GDM1 (cell line): ENCODE data around the gene STK35.

ENCODE experiments used
- DNase-seq: peaks from one replicate; lab custom pipeline; 2025; lab: John Stamatoyannopoulos, UW

Gene STK35

GRCh38 chr20:2104236-2104635 lies 2.6 kb downstream of the STK35 start:
- no peak for DNase-seq

- DNase-seq, result no peak
These were observed 6.9 kb downstream of the STK35 start for GRCh38 chr20:2108498-2108897.

- no peak for DNase-seq
These were observed 7.4 kb downstream of the STK35 start for GRCh38 chr20:2108987-2109386.

- no peak for DNase-seq
These were observed 8.0 kb downstream of the STK35 start for GRCh38 chr20:2109425-2110210.

- DNase-seq, result no peak
These were observed 11.3 kb downstream of the STK35 start for GRCh38 chr20:2112910-2113309.

GRCh38 chr20:2114127-2114959 lies 12.7 kb downstream of the STK35 start:
- no peak for DNase-seq

GRCh38 chr20:2114990-2115681 lies 13.5 kb downstream of the STK35 start:
- no peak for DNase-seq

- no peak for DNase-seq
These were observed 14.7 kb downstream of the STK35 start for GRCh38 chr20:2116170-2116940.

GRCh38 chr20:2118783-2119182 lies 17.2 kb downstream of the STK35 start:
- no peak for DNase-seq

GRCh38 chr20:2122936-2123335 lies 21.3 kb downstream of the STK35 start:
- no peak for DNase-seq

- DNase-seq, result no peak
These were observed 22.1 kb downstream of the STK35 start for GRCh38 chr20:2123720-2124119.

- DNase-seq, result no peak
These were observed 23.1 kb downstream of the STK35 start for GRCh38 chr20:2124564-2125213.

- DNase-seq, result no peak
These were observed 24.0 kb downstream of the STK35 start for GRCh38 chr20:2125474-2126112.

- DNase-seq, result no peak
These were observed 25.6 kb downstream of the STK35 start for GRCh38 chr20:2127238-2127637.

GRCh38 chr20:2128542-2128941 lies 26.9 kb downstream of the STK35 start:
- no peak for DNase-seq

GRCh38 chr20:2130062-2130591 lies 28.5 kb downstream of the STK35 start:
- DNase-seq, result no peak

GRCh38 chr20:2130683-2131082 lies 29.1 kb downstream of the STK35 start:
- no peak for DNase-seq

- DNase-seq, result no peak
These were observed 29.7 kb downstream of the STK35 start for GRCh38 chr20:2131366-2131765.

GRCh38 chr20:2132461-2132901 lies 30.9 kb downstream of the STK35 start:
- no peak for DNase-seq
